SK-N-SH (cell line): ENCODE data around the gene GAS6. TPM values are rescaled to one million over a fixed set of nuclear protein-coding genes. Genes with fewer than 3 reads are reported as not detected.

ENCODE experiments used
- polyA plus RNA-seq, 3 experiments: library from polyadenylated mRNA; depleted of rRNA; stranded (reverse); fragments of >200 nt; gene quantifications; 2 replicates each; pipeline ENCODE4 v1.2.3, GENCODE V29; 2012

GAS6 gene
- polyA plus RNA-seq, 1 of the 3 experiments (the other 2 are of a cell fraction): 380 TPM

Other genes with a start within 250 kb of the GAS6 start
- not detected in 2 replicates for gene ATP4B, start 205.9 kb downstream of the GAS6 start, polyA plus RNA-seq (2012; rRNA removed)
- gene GRK1, start 196.9 kb downstream of the GAS6 start, polyA plus RNA-seq (2012; rRNA removed): 0.08 and 0.12 TPM in 2 replicates
- 10.6 and 14.8 TPM in 2 replicates for gene TMEM255B, start 104.8 kb downstream of the GAS6 start, polyA plus RNA-seq (2012; rRNA removed)
- gene C13orf46, start 110.0 kb upstream of the GAS6 start, polyA plus RNA-seq (2012; rRNA removed): 0.96 and 1.7 TPM in 2 replicates